Nephron (organoid): ENCODE data around the gene BCKDK.
"Not testable (repeated sequence)": the region's sequence is repeated elsewhere in the genome, so short reads cannot be mapped to it uniquely, and the experiment has no call there.

Experiments used
- H3K27ac Mint-ChIP-seq, 3 experiments: 2 replicates each; pipeline ENCODE4 v1.8.0; 2020; ENCODE audit warnings: mixed read lengths in 3 of 3, mild to moderate bottlenecking in 2 of 3, moderate library complexity in 1 of 3
- H3K27me3 Mint-ChIP-seq: 2 replicates; pipeline ENCODE4 v1.8.0; 2021; ENCODE audit warnings: low read depth, mild to moderate bottlenecking, moderate library complexity, mixed read lengths
- H3K36me3 Mint-ChIP-seq: 2 replicates; pipeline ENCODE4 v1.8.0; 2020; ENCODE audit warnings: low read depth, mixed read lengths
- H3K4me1 Mint-ChIP-seq: 2 replicates; pipeline ENCODE4 v1.8.0; 2020; ENCODE audit warnings: mixed read lengths
- H3K4me3 Mint-ChIP-seq, 3 experiments: 2 replicates each; pipeline ENCODE4 v1.8.0; 2020; ENCODE audit warnings: mild to moderate bottlenecking in 3 of 3, mixed read lengths in 3 of 3, moderate library complexity in 2 of 3
- H3K9me3 Mint-ChIP-seq: 2 replicates; pipeline ENCODE4 v1.8.0; 2020; ENCODE audit warnings: mixed read lengths
- CTCF ChIP-seq, 3 experiments: fragments of 200-600 bp; sonication (generic); IDR thresholded peaks; one replicate each; pipeline ENCODE4 v1.5.0; 2021; ENCODE audit warnings: antibody characterized with exemption in 3 of 3; ENCODE audit not compliant: unreplicated experiment in 3 of 3

BCKDK gene

GRCh38 chr16:31138621-31139578 lies 30.7 kb downstream of the BCKDK start:
- peaks cover 3% of the 10 kb centered on the region for H3K27me3 Mint-ChIP-seq
- TF ChIP-seq CTCF (IDR thresholded peaks at IDR 0.05; ENCODE audit: unreplicated experiment in 3 of 3), result no peak
- H3K4me1 Mint-ChIP-seq, result peaks cover 20% of the 10 kb centered on the region
- peak overlapping the region in 2 of 3 experiments; percentile 5 to 38 for H3K4me3 Mint-ChIP-seq
- H3K9me3 Mint-ChIP-seq, result no peaks in the 10 kb centered on the region
- H3K27ac Mint-ChIP-seq, result peak overlapping the region; percentile 51 to 79 (median 57)
- H3K36me3 Mint-ChIP-seq, result peaks cover 1% of the 10 kb centered on the region

GRCh38 chr16:31141071-31141469 lies 32.9 kb downstream of the BCKDK start:
- H3K9me3 Mint-ChIP-seq, H3K36me3 Mint-ChIP-seq, H3K4me1 Mint-ChIP-seq: not testable (repeated sequence)
- H3K4me3 Mint-ChIP-seq, result peak overlapping the region in 2 of 3 experiments; percentile 23 to 79
- H3K27ac Mint-ChIP-seq, result peak overlapping the region in 2 of 3 experiments; percentile 95 to 98
- peaks cover 12% of the 10 kb centered on the region for H3K27me3 Mint-ChIP-seq

GRCh38 chr16:31141489-31142108 lies 33.4 kb downstream of the BCKDK start:
- Mint-ChIP-seq H3K27me3 (peaks cover 18% of the 10 kb centered on the region), H3K36me3 (no peaks in the 10 kb centered on the region), H3K4me3 (peak overlapping the region; percentile 79 to 85 (median 80)), H3K27ac (peak overlapping the region; percentile 95 to 98 (median 95)), H3K4me1 (peaks cover 7% of the 10 kb centered on the region), H3K9me3 (no peaks in the 10 kb centered on the region)
- no peak for TF ChIP-seq CTCF (IDR thresholded peaks at IDR 0.05; ENCODE audit: unreplicated experiment in 3 of 3)

- Mint-ChIP-seq H3K27me3 (peaks cover 25% of the 10 kb centered on the region), H3K4me3 (peak overlapping the region; percentile 79 to 85 (median 80)), H3K9me3 (no peaks in the 10 kb centered on the region), H3K4me1 (peaks cover 7% of the 10 kb centered on the region), H3K36me3 (no peaks in the 10 kb centered on the region), H3K27ac (peak overlapping the region; percentile 95 to 98 (median 95))
- peak; percentile 95 to 96 (median 96) for TF ChIP-seq CTCF (IDR thresholded peaks at IDR 0.05; ENCODE audit: unreplicated experiment in 3 of 3)
These were observed 34.2 kb downstream of the BCKDK start for GRCh38 chr16:31142109-31143010.

GRCh38 chr16:31143011-31143693 lies 35.0 kb downstream of the BCKDK start:
- peaks cover 33% of the 10 kb centered on the region for H3K27me3 Mint-ChIP-seq
- no peaks in the 10 kb centered on the region for H3K36me3 Mint-ChIP-seq
- peak overlapping the region; percentile 69 to 81 (median 69) for H3K4me3 Mint-ChIP-seq
- H3K9me3 Mint-ChIP-seq, result no peaks in the 10 kb centered on the region
- no peak for TF ChIP-seq CTCF (IDR thresholded peaks at IDR 0.05; ENCODE audit: unreplicated experiment in 3 of 3)
- H3K27ac Mint-ChIP-seq, result no peak overlapping the region
- peaks cover 7% of the 10 kb centered on the region for H3K4me1 Mint-ChIP-seq
